Mesodermal cell (in vitro differentiated cells): Measurements from ENCODE around the gene AFP. TPM values are rescaled to one million over a fixed set of nuclear protein-coding genes. Genes with fewer than 3 reads are reported as not detected.
"Not testable (repeated sequence)": the region's sequence is repeated elsewhere in the genome, so short reads cannot be mapped to it uniquely, and the experiment has no call there.

Source experiments
- H3K27ac ChIP-seq: 2 replicates; pipeline ENCODE4 v1.7.0; 2013; ENCODE audit warnings: mild to moderate bottlenecking, low read depth, low read length, moderate library complexity; ENCODE audit not compliant: severe bottlenecking
- H3K36me3 ChIP-seq: 2 replicates; pipeline ENCODE4 v1.7.1; 2013; ENCODE audit warnings: mild to moderate bottlenecking, low read length, moderate library complexity; ENCODE audit not compliant: control insufficient read depth, insufficient read depth
- H3K4me1 ChIP-seq: one replicate; pipeline ENCODE4 v1.7.1; 2013; ENCODE audit warnings: mild to moderate bottlenecking, low read length; ENCODE audit not compliant: insufficient read depth, control insufficient read depth, poor library complexity, severe bottlenecking
- H3K4me3 ChIP-seq: 2 replicates; pipeline ENCODE4 v1.7.0; 2013; ENCODE audit warnings: low read length, control low read depth, mild to moderate bottlenecking; ENCODE audit not compliant: insufficient read depth, poor library complexity, severe bottlenecking; ENCODE audit errors: extremely low read depth
- H3K9me3 ChIP-seq: 2 replicates; pipeline ENCODE4 v1.7.1; 2013; ENCODE audit warnings: mild to moderate bottlenecking, low read length, moderate library complexity; ENCODE audit not compliant: control insufficient read depth
- WGBS, 2 experiments: methylation state at CpG; one replicate each; pipeline ENCODE4 v1.1.5; 2013; ENCODE audit warnings: missing lambda C conversion rate in 2 of 2; ENCODE audit not compliant: insufficient coverage in 2 of 2; 5-methylcytosine and 5-hydroxymethylcytosine counted together
- polyA plus RNA-seq, 2 experiments: library from polyadenylated mRNA; stranded (reverse); fragments of 50-300 nt; gene quantifications; one replicate each; pipeline ENCODE4 v1.2.3, GENCODE V29; 2013

The AFP gene
- 4.8 TPM for polyA plus RNA-seq (2013, experiment 1 of 2)
- polyA plus RNA-seq (2013, experiment 2 of 2): 4.0 TPM

DNA sequence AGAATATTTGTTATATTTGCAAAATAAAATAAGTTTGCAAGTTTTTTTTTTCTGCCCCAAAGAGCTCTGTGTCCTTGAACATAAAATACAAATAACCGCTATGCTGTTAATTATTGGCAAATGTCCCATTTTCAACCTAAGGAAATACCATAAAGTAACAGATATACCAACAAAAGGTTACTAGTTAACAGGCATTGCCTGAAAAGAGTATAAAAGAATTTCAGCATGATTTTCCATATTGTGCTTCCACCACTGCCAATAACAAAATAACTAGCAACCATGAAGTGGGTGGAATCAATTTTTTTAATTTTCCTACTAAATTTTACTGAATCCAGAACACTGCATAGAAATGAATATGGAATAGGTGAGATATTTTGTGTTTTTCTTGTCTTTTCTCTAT, at the start of gene AFP:
AFP (plus strand) TSS at position 238 of the 400 bp plus-strand sequence; CDS start at position 280, 42 bp downstream.
- no CpG with 5 or more reads among the region's 1 CpG for WGBS, 2 experiments
- Histone ChIP-seq H3K4me1 (no peaks in the 10 kb centered on the region), H3K9me3 (no peaks in the 10 kb centered on the region), H3K4me3 (no peak within 1 kb of the TSS), H3K27ac (no peak within 1 kb of the TSS), H3K36me3 (no peaks in the 10 kb centered on the region)

DNA sequence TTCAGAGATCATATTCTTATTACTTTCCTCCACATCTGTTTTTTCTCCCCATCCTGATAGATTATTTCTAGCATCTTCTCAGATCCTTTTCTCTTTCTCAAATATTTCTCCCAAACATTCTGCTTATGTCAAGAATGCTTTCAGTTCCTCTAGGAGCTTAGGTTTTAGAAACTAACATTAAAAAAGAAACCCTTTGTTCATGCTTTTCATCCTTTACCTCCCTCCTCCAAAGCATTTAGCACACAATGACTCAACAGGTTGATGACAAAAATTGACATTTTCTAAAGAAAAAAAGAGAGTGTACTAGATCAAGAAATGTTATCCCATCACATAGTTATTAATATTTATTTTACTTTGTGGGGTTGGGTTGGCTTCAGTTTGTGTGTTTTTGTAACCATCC, 48.5 kb upstream of the AFP start:
- Histone ChIP-seq H3K36me3 (no peaks in the 10 kb centered on the region), H3K4me3 (no peak overlapping the region), H3K9me3 (no peaks in the 10 kb centered on the region), H3K27ac (no peak overlapping the region), H3K4me1 (no peaks in the 10 kb centered on the region)

DNA sequence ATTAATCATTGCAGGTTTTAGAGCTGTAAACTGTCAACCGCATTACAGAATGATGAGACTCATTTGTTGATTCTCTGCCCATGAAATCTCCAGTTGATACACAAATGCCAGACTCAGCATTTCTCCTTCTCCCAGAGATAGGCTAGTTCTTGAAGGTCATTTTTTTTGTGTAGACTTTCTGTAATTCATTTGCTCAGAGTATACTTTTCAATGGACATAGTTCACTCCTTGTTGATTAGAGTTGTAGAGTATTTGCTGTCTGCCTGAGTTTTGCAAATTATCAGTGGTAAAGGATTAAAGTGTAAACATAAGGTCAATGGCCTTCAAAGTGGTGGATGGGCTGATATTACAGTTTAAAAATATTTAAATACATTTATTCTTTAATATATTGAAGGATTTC, 47.1 kb upstream of the AFP start:
- Histone ChIP-seq H3K4me1 (no peaks in the 10 kb centered on the region), H3K36me3 (no peaks in the 10 kb centered on the region), H3K4me3 (no peak overlapping the region), H3K27ac (no peak overlapping the region), H3K9me3 (no peaks in the 10 kb centered on the region)
- 100% methylated on average over 1 of the region's 1 CpG; no CpG with 5 or more reads in 1 of the 2 experiments for WGBS, 2 experiments

GRCh38 chr4:73389663-73390062, 46.4 kb upstream of the AFP start:
- not testable (repeated sequence) for H3K4me3 ChIP-seq, H3K4me1 ChIP-seq, H3K9me3 ChIP-seq, H3K27ac ChIP-seq, H3K36me3 ChIP-seq
- WGBS, 2 experiments: 86 to 100% methylated on average over 1 of the region's 2 CpGs

DNA sequence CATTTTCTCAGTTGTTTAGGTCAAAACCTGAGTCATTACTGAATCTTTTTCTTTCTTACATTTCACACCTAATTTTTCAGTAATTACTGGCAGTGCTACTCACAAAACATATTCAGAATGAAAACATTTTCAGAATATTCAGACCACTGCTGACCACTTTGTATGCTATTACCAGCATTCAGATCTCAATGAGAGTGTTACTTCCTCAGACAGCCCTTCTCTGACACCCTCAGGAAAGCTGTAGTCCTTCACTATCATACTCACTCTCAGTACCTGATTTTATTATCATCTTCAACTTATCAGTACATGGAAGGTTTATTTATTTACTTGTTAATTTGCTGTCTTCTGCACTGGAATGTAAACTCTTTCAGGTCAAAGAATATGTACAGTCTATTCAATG, 44.2 kb upstream of the AFP start:
- Histone ChIP-seq H3K9me3 (no peaks in the 10 kb centered on the region), H3K27ac (no peak overlapping the region), H3K4me3 (no peak overlapping the region), H3K36me3 (no peaks in the 10 kb centered on the region), H3K4me1 (no peaks in the 10 kb centered on the region)

DNA sequence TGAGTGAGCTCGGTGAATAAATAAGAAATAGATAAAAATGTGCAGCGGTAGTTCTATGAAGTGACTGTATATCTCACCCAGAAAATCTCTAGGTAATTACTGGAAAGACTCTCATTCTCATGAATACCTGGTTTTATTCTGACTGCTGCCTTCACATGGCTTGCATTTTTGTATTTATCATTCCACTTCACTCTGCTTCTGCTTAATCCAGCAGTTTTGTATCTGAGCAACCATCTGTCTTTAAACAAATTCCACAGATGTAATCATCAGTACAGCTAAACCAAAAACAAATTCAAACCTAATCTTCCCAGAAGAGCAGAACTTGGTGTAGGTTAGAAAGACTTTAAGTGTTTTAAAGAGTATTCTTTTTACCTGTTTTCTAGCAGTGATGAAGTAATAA, 43.1 kb upstream of the AFP start:
- WGBS, 2 experiments: 94% methylated on average over 2 of the region's 2 CpGs; no CpG with 5 or more reads in 1 of the 2 experiments
- Histone ChIP-seq H3K4me1 (no peaks in the 10 kb centered on the region), H3K36me3 (no peaks in the 10 kb centered on the region), H3K9me3 (no peaks in the 10 kb centered on the region), H3K27ac (no peak overlapping the region), H3K4me3 (no peak overlapping the region)

DNA sequence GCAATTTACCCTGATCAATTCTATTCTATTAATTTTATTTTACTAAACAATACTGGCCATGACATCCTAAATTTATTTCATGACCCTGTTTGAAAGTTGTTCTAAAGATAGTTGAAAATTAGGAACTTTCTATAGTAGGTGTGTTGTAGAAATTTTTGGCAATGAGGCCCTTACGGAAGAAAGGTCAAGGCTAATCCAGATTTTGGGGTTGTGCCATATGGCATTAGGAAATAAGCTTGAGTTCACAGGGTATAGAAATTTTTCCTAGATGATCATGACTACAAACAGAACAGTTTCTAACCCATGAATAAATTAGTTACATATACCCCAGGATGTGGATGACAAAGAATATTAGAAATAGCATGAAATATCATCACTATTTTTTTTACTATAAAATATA, 39.7 kb upstream of the AFP start:
- 80 to 100% methylated on average over 1 of the region's 1 CpG for WGBS, 2 experiments
- Histone ChIP-seq H3K27ac (no peak overlapping the region), H3K36me3 (no peaks in the 10 kb centered on the region), H3K4me1 (no peaks in the 10 kb centered on the region), H3K9me3 (no peaks in the 10 kb centered on the region), H3K4me3 (no peak overlapping the region)

DNA sequence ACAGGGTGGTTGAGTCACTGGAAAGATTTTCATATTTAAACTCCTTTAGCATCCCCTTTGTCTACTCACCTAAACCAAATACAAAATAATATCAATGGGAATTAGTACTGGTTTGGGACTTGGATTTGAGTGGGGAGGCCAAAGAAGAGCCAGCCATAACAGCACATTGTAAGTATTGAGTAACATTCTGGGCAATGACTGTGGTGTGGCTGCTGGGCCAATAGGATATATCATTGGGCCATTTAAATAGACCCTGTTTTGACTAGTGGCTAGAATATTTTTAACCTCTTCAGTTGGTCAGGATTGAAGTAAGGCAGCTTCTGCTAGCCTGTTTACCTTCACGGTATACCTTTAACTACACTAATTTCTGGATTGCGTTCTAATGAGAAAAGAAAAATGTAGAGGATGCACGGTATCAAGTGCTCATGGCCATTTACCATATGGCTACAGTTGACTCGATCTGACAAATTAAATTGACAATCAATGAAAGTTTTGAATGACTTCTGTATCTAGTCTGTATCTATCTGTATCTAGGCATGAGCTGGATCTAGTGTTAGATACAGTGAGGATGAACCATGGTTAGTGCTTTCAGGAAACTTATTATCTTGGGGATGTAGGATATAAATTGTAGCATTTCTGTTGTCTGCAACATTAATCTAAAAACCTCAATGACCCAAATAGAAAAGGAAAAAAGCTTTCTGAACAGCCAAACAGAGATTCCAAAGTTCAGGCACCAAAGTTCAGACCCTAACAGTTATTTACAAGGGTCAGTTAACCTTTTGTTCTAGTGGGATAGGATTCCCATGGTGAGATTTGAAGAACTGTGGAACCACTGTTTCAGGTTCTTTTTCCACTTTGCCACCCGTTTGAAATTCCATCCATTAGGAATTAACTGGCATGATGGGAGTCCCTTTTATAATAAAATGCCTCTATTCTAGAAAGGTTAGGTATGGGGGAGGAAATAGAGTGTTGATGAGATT, 38.7 kb upstream of the AFP start:
- WGBS, 2 experiments: 94% methylated on average over 2 of the region's 5 CpGs; no CpG with 5 or more reads in 1 of the 2 experiments
- no peak overlapping the region for H3K27ac ChIP-seq

GRCh38 chr4:73401412-73401811, 34.6 kb upstream of the AFP start:
- Histone ChIP-seq H3K36me3 (no peaks in the 10 kb centered on the region), H3K4me3 (no peak overlapping the region), H3K4me1 (no peaks in the 10 kb centered on the region), H3K9me3 (no peaks in the 10 kb centered on the region), H3K27ac (no peak overlapping the region)
- WGBS, 2 experiments: 100% methylated on average over 1 of the region's 2 CpGs; no CpG with 5 or more reads in 1 of the 2 experiments

More for the DNA sequence above, 38.7 kb upstream of the AFP start:
- no peaks in the 10 kb centered on the region for H3K4me1 ChIP-seq
- H3K36me3 ChIP-seq: no peaks in the 10 kb centered on the region
- H3K9me3 ChIP-seq: no peaks in the 10 kb centered on the region
- H3K4me3 ChIP-seq: no peak overlapping the region

DNA sequence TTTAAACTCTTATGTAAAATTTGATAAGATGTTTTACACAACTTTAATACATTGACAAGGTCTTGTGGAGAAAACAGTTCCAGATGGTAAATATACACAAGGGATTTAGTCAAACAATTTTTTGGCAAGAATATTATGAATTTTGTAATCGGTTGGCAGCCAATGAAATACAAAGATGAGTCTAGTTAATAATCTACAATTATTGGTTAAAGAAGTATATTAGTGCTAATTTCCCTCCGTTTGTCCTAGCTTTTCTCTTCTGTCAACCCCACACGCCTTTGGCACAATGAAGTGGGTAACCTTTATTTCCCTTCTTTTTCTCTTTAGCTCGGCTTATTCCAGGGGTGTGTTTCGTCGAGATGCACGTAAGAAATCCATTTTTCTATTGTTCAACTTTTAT, 32.0 kb upstream of the AFP start, which contains the start of gene ALB:
ALB (plus strand) TSS at position 246 of the 400 bp plus-strand sequence; CDS start at position 287, 41 bp downstream.
- 94% methylated on average over 2 of the region's 7 CpGs; no CpG with 5 or more reads in 1 of the 2 experiments for WGBS, 2 experiments
- Histone ChIP-seq H3K27ac (no peak within 1 kb of the TSS), H3K4me3 (no peak within 1 kb of the TSS), H3K4me1 (no peaks in the 10 kb centered on the region), H3K9me3 (no peaks in the 10 kb centered on the region), H3K36me3 (no peaks in the 10 kb centered on the region)

GRCh38 chr4:73404457-73404856, 31.6 kb upstream of the AFP start:
- H3K27ac ChIP-seq: no peak overlapping the region
- no peaks in the 10 kb centered on the region for H3K9me3 ChIP-seq
- H3K36me3 ChIP-seq: no peaks in the 10 kb centered on the region
- no peak overlapping the region for H3K4me3 ChIP-seq
- no peaks in the 10 kb centered on the region for H3K4me1 ChIP-seq
- WGBS, 2 experiments: no CpG with 5 or more reads among the region's 1 CpG
